Right forelimb (tissue), 1 donor: ENCODE data around the gene PCSK5.
"Not testable (repeated sequence)": the region's sequence is repeated elsewhere in the genome, so short reads cannot be mapped to it uniquely, and the experiment has no call there.

Experiments used
- DNase-seq: peaks from one replicate; pipeline ENCODE4 v3.0.0-alpha.2; 2018

PCSK5 gene

GRCh38 chr9:76271755-76272154 is 381.3 kb downstream of the PCSK5 start:
- no peak for DNase-seq

- no peak for DNase-seq
Measured at GRCh38 chr9:76289042-76289441, 398.6 kb downstream of the PCSK5 start.

GRCh38 chr9:76289703-76290102 is 399.2 kb downstream of the PCSK5 start:
- no peak for DNase-seq

- DNase-seq = no peak
Measured at GRCh38 chr9:76290555-76290954, 400.1 kb downstream of the PCSK5 start.

GRCh38 chr9:76292246-76292645 is 401.8 kb downstream of the PCSK5 start:
- no peak for DNase-seq

- DNase-seq = no peak
Measured at GRCh38 chr9:76292658-76293057, 402.2 kb downstream of the PCSK5 start.

GRCh38 chr9:76294301-76294700 is 403.8 kb downstream of the PCSK5 start:
- no peak for DNase-seq

- DNase-seq = no peak
Measured at GRCh38 chr9:76296561-76297310, 406.3 kb downstream of the PCSK5 start.

- peak; percentile 78 for DNase-seq
Measured at GRCh38 chr9:76297721-76298239, 407.3 kb downstream of the PCSK5 start.

GRCh38 chr9:76298521-76299144 is 408.2 kb downstream of the PCSK5 start:
- no peak for DNase-seq

- DNase-seq = no peak
Measured at GRCh38 chr9:76302543-76302942, 412.1 kb downstream of the PCSK5 start.

GRCh38 chr9:76302947-76303550 is 412.6 kb downstream of the PCSK5 start:
- no peak for DNase-seq

- DNase-seq = not testable (repeated sequence)
Measured at GRCh38 chr9:76307047-76307446, 416.6 kb downstream of the PCSK5 start.

- DNase-seq = no peak
Measured at GRCh38 chr9:76310577-76310976, 420.1 kb downstream of the PCSK5 start.

- no peak for DNase-seq
Measured at GRCh38 chr9:76310991-76311390, 420.5 kb downstream of the PCSK5 start.

- DNase-seq = no peak
Measured at GRCh38 chr9:76311537-76311936, 421.1 kb downstream of the PCSK5 start.

- DNase-seq = no peak
Measured at GRCh38 chr9:76313771-76314170, 423.3 kb downstream of the PCSK5 start.

- no peak for DNase-seq
Measured at GRCh38 chr9:76314321-76314720, 423.8 kb downstream of the PCSK5 start.

GRCh38 chr9:76316069-76316468 is 425.6 kb downstream of the PCSK5 start:
- DNase-seq = no peak

GRCh38 chr9:76319466-76319865 is 429.0 kb downstream of the PCSK5 start:
- DNase-seq = not testable (repeated sequence)

- DNase-seq = no peak
Measured at GRCh38 chr9:76321195-76321828, 430.8 kb downstream of the PCSK5 start.

GRCh38 chr9:76322810-76323209 is 432.3 kb downstream of the PCSK5 start:
- DNase-seq = no peak

GRCh38 chr9:76323490-76323889 is 433.0 kb downstream of the PCSK5 start:
- no peak for DNase-seq
